ENCODE results near the gene ZNF804B.

Gene ZNF804B
- long read RNA-seq, partial matches to known transcripts: 0 of 2 reads
- long read RNA-seq, other reads (novel, unspliced or antisense): 2 of 2 reads

- no peak for DNase-seq (ENCODE audit: low read depth in 1 of 2, low spot score in 1 of 2)
- TF ChIP-seq, protein P1, sequence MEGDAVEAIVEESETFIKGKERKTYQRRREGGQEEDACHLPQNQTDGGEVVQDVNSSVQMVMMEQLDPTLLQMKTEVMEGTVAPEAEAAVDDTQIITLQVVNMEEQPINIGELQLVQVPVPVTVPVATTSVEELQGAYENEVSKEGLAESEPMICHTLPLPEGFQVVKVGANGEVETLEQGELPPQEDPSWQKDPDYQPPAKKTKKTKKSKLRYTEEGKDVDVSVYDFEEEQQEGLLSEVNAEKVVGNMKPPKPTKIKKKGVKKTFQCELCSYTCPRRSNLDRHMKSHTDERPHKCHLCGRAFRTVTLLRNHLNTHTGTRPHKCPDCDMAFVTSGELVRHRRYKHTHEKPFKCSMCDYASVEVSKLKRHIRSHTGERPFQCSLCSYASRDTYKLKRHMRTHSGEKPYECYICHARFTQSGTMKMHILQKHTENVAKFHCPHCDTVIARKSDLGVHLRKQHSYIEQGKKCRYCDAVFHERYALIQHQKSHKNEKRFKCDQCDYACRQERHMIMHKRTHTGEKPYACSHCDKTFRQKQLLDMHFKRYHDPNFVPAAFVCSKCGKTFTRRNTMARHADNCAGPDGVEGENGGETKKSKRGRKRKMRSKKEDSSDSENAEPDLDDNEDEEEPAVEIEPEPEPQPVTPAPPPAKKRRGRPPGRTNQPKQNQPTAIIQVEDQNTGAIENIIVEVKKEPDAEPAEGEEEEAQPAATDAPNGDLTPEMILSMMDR (IDR thresholded peaks at IDR 0.05; ENCODE audit: insufficient read depth, low read length): no peak
- TF ChIP-seq POLR2AphosphoS5 (IDR thresholded peaks at IDR 0.05; ENCODE audit: low read depth) (no peak), REST (IDR thresholded peaks at IDR 0.05; ENCODE audit: insufficient replicate concordance, low read depth) (no peak), GABPA (IDR thresholded peaks at IDR 0.05; ENCODE audit: low read depth) (no peak), SPI1 (IDR thresholded peaks at IDR 0.05; ENCODE audit: borderline replicate concordance, low read depth) (no peak)
- Histone ChIP-seq H3K27ac (replicated peaks) (no peak within 1 kb of the TSS), H3K27me3 (ENCODE audit: insufficient read depth, poor library complexity, severe bottlenecking) (peaks cover 20% of the 10 kb centered on the region), H3K4me3 (replicated peaks; ENCODE audit: insufficient read depth, low read length) (no peak within 1 kb of the TSS)
Observed at GRCh38 chr7:88759230-88760135, at the start of gene ZNF804B. ZNF804B (plus strand) TSS chr7:88759700; CDS start chr7:88759977, 277 bp downstream.

- TF ChIP-seq GABPA (IDR thresholded peaks at IDR 0.05; ENCODE audit: low read depth) (no peak), SPI1 (IDR thresholded peaks at IDR 0.05; ENCODE audit: borderline replicate concordance, low read depth) (no peak)
- Histone ChIP-seq H3K27ac (replicated peaks) (no peak overlapping the region), H3K27me3 (ENCODE audit: insufficient read depth, poor library complexity, severe bottlenecking) (no peaks in the 10 kb centered on the region), H3K4me3 (replicated peaks; ENCODE audit: insufficient read depth, low read length) (no peak overlapping the region)
- DNase-seq (ENCODE audit: low read depth in 1 of 2, low spot score in 1 of 2): no peak
Observed at GRCh38 chr7:88735920-88736319, 23.6 kb upstream of the ZNF804B start.

DNA sequence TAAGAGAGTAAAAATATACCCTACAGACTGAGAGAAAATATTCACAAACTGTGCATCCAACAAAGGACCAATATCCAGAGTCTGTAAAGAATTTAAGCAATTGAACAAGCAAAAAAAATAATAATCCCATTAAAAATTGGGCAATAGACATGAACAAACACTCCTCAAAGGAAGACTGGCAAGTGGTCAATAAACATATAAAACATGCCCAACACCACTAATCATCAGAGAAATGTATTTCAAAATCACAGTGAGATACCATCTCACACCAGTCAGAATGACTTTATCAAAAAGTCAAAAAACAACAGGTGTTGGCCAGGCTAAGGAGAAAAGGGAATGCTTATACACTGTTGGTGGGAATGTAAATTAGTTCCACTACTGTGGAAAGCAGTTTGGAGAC lies 21.9 kb upstream of the ZNF804B start:
- DNase-seq (ENCODE audit: low read depth in 1 of 2, low spot score in 1 of 2): no peak
- no peak overlapping the region for H3K4me3 ChIP-seq (replicated peaks; ENCODE audit: insufficient read depth, low read length)
- no peak overlapping the region for H3K27ac ChIP-seq (replicated peaks)
- no peaks in the 10 kb centered on the region for H3K27me3 ChIP-seq (ENCODE audit: insufficient read depth, poor library complexity, severe bottlenecking)
- TF ChIP-seq POLR2AphosphoS5 (IDR thresholded peaks at IDR 0.05; ENCODE audit: low read depth): no peak
- no peak for TF ChIP-seq REST (IDR thresholded peaks at IDR 0.05; ENCODE audit: insufficient replicate concordance, low read depth)
- TF ChIP-seq, protein P1 (IDR thresholded peaks at IDR 0.05; ENCODE audit: insufficient read depth, low read length): no peak
- no peak for TF ChIP-seq GABPA (IDR thresholded peaks at IDR 0.05; ENCODE audit: low read depth)
- no peak for TF ChIP-seq SPI1 (IDR thresholded peaks at IDR 0.05; ENCODE audit: borderline replicate concordance, low read depth)

DNA sequence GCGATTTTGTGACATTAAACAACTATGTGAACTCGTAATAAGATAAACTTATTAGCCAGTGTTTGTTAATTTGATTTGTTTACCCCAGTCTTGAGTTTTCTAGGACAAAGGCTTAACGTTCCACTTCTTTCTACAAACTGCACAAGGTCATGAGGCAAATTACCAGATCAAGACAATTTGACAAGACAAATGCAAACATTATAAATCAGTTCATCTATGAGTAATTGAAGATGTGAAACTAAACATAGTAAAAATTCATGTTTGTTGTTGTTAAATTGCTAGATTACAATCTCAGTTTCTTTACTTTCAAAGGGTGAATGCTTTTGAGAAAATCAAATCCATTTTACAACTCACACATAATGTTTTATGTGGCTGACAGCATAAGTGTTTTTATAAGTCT lies 13.4 kb upstream of the ZNF804B start:
- Histone ChIP-seq H3K27me3 (ENCODE audit: insufficient read depth, poor library complexity, severe bottlenecking) (no peaks in the 10 kb centered on the region), H3K4me3 (replicated peaks; ENCODE audit: insufficient read depth, low read length) (no peak overlapping the region), H3K27ac (replicated peaks) (no peak overlapping the region)
- no peak for DNase-seq (ENCODE audit: low read depth in 1 of 2, low spot score in 1 of 2)
- TF ChIP-seq REST (IDR thresholded peaks at IDR 0.05; ENCODE audit: insufficient replicate concordance, low read depth) (no peak), GABPA (IDR thresholded peaks at IDR 0.05; ENCODE audit: low read depth) (no peak)
- TF ChIP-seq, protein P1 (IDR thresholded peaks at IDR 0.05; ENCODE audit: insufficient read depth, low read length): no peak
